Keratinocyte (primary cell): ENCODE measurements around the gene DPP7.

Source experiments
- CTCF ChIP-seq, 3 experiments: IDR thresholded peaks in 1 of 3; conservative IDR thresholded peaks in 1 of 3; optimal IDR thresholded peaks in 1 of 3; 2 replicates in 2 of 3; 3 replicates in 1 of 3; pipeline versions ENCODE3 to v1.5.1; 2011; ENCODE audit warnings: low read length in 3 of 3, mild to moderate bottlenecking in 3 of 3, moderate library complexity in 2 of 3, control low read depth in 1 of 3, inconsistent platforms in 1 of 3; ENCODE audit not compliant: insufficient read depth in 2 of 3; ENCODE audit errors: extremely low read depth in 1 of 3
- EZH2 ChIP-seq: IDR thresholded peaks from one replicate; pipeline ENCODE4 v1.6.1; 2012; ENCODE audit warnings: inconsistent platforms, mild to moderate bottlenecking, low read length, moderate library complexity

DNA sequence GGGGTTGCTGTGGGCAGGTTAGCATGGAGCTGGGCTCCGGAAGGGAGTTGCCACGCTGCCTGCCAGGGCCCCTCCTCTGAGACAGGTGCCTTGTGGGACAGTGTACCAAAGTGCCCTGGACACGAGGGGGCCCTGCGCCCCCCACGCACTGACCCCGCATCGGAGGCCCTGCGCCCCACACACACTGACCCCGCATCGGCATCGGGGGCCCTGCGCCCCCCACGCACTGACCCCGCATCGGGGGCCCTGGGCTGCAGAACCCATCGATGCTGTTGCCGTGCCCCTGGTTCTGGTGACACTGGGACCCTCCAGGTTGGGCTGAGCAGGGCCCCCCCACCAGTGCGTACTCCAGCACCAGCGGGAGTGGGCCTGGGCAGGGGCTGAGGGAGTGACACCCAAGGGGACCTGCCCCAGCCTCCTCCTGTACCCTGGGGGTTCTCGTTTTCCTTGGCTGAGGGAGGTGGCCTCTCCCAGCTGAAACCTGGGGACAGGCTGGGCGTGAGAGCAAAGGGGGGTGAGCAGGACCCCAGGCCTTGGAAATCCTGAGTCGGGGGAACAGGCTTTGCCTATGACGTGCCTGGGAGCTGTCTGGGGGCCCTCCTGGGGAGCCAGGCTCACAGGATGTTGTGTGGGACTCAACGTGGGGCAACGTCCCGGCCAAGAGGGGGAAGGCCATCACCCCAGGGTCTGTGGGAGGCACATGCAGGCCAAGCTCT is 51.1 kb downstream of the DPP7 start:
- no peak for TF ChIP-seq CTCF (optimal IDR thresholded peaks at IDR 0.05 in 1 of 3, IDR thresholded peaks at IDR 0.05 in 1 of 3, conservative IDR thresholded peaks at IDR 0.05 in 1 of 3; ENCODE audit: extremely low read depth in 1 of 3, insufficient read depth in 2 of 3, low read length in 3 of 3)
- TF ChIP-seq EZH2 = no peak
